Bronchus fibroblast of lung (primary cell): ENCODE measurements around the gene DUS3L. TPM values are rescaled to one million over a fixed set of nuclear protein-coding genes. Genes with fewer than 3 reads are reported as not detected.

ENCODE experiments used
- total RNA-seq: library from RNA; depleted of rRNA; stranded (reverse); fragments of >200 nt; gene quantifications from 2 replicates; pipeline ENCODE4 v1.2.3, GENCODE V29; 2015

The DUS3L gene, protein sequence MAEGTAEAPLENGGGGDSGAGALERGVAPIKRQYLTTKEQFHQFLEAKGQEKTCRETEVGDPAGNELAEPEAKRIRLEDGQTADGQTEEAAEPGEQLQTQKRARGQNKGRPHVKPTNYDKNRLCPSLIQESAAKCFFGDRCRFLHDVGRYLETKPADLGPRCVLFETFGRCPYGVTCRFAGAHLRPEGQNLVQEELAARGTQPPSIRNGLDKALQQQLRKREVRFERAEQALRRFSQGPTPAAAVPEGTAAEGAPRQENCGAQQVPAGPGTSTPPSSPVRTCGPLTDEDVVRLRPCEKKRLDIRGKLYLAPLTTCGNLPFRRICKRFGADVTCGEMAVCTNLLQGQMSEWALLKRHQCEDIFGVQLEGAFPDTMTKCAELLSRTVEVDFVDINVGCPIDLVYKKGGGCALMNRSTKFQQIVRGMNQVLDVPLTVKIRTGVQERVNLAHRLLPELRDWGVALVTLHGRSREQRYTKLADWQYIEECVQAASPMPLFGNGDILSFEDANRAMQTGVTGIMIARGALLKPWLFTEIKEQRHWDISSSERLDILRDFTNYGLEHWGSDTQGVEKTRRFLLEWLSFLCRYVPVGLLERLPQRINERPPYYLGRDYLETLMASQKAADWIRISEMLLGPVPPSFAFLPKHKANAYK
- 24.4 and 24.5 TPM in 2 replicates for total RNA-seq

DNA sequence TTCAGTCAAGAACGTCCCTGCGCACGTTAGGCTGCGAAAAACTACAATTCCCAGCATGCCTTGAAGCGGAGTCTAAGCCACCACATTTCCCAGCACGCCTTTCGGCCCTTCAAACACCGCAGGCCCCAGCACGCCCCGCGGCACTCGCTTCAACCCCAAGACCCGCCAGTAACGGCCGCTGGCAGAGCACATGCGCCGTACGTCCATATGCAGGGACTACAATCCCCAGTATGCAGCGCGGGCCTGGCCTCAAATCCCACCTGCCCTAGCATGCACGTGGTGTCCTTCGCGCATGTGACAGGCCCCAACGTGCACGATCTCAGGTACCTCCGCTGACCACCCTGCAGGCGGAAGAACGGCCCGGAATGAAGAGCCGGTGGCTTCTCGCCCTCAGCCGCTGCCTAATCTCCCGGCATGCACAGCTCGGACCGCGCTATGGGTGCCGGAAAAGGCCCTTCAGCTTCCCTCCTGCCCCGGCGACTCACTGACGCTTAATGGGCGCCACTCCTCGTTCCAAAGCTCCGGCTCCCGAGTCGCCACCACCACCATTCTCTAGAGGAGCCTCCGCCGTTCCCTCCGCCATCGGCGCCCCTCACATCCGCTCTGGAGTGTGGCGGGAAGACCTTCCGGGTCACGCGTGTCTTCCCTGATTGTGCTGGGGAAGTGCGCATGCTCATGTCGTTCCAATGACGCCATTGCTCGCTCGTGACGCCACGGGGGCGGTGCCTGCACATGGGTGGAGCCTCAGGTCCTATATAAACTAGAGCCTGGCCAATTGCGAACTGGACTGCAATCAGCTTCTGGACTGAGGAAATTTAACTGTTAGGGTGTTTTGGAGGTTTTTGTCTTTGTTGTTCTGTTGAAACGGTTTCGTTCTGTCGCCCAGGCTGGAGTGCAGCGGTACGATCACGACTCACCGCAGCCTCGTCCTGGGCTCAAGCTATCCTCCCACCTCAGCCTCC lies at the start of gene DUS3L:
Gene DUS3L, minus strand, starts transcription at position 605 of the 962 bp plus-strand sequence. Its CDS starts 22 bp downstream, at position 583.

DNA sequence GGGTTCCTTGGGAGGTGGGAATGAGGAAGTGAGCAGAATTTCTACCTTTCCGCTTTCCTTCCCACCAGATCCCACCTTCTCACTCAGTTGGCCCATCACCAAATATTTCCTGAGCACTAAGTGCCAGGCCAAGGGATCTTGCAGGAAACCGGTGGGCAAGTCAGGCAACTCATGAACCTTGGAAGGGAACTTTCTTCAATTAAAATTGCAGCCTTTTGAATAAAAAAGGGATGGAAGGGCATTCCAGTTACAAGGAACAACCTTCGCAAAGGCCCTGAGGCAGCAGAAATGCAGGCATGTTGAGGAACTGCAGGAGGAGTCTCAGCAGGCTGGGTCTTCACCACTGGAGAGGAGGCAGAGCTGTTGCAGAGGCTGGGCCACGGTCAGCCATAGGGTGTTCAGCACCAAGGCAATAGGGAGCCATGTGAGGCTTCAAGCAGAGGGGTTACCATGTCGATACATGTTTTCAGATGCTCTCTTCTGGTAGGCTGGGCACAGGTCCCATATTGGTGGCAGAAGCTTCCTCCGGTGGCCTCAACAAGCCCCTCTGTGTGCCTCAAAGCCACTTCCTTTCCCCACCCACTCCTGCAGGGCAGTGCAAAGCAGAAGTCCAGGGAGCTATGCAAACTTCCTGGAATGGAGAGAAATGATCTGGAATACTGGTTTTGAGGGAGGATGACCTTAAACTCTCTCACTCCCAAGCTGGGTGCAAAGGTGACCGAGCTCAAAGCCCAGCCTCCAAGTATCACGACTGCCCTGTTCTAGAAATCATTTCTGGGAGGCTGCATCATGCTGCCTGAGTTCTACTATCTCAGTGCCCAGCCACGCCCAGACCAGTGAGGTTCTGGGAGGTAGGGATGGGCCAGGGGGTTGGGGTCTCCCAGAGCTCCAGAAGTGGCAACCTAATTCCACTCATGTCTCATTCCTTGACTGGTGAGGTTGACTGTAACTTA lies 48.4 kb upstream of the DUS3L start, which contains the start of gene FUT6:
Gene FUT6, minus strand, starts transcription at position 638 of the 953 bp plus-strand sequence. CDS start 7,135 bp downstream, outside the sequence.

DNA sequence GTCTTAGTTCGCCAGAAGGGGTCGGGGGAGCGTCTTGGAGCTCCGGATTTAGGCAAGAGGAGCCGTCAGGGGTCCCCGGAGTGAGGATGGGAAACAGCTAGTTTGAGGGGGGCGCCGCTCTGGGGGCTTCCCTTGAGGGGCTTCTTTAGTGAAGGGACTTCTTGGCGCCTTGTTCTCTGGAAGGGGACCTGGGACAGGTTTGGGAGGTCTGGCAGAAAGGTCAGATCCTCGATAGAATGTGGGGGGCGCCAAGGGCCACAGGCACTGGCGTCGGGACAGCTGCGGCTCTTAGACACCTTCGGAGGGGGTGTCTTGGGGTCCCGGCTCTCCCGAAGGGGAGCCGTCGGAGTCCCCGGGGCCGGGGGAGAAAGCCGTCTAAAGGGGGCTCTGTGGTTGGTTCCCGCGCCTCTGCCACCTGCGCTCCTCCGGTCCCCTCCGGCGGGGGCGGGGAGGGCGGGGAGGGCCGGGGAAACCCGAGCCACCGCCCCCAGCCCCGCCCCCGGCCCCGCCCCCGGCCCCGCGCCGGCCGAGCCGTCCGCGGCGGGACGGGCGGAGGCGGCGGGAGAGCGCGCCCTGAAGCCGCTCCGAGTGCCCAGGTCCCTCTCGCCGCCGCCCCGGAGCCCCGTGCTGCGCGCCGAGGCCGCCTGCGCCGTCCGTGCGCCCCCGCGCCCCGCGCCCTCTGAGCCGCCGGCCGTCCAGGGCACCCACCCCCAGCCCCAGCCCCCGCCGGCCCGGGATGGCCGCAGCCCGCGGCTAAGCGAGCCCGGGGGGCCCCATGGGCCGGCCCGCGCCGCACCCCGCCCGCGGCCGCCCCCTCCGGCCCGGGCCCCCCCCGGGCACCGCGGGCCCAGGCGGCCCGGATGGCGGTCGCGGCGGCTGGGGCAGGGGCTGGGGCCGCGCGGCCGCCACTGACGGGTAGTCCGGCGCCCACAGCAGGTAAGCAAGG lies 13.8 kb upstream of the DUS3L start, which contains the start of gene NRTN:
Gene NRTN, plus strand, starts transcription at position 552 of the 946 bp plus-strand sequence. CDS start 19,099 bp downstream, outside the sequence.

DNA sequence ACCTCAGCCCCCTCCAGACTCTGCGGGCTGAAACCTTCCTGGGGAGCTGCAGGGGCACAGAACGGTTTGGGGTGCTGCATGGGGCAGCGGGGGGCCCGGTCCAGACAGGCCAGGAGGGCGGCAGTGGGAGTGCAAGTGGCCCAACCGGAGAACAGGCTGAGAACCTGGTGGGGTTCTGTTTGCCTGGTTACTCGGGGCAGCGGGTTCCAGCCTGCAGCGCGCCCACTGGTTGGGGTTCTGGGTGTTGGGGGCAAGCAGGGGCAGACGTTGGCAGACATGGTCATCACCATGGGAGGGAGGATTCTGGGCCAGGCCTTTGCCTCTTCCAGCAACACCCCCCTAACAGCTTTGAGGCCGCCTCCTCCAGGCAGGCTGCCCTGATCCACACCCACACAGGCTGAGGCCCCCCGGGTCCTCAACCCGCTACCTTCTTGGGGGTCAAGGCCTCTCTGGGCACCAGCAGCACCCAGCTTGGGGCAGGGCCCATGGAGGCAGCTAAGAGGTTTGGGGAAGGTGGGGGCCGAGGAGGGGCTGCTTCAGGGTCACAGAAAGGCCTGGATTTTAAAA lies 6.3 kb downstream of the DUS3L start, which contains the start of gene PRR22:
Gene PRR22, minus strand, starts transcription at position 166 of the 567 bp plus-strand sequence. Its CDS starts 86 bp downstream, at position 80.

Other genes with a start within 250 kb of the DUS3L start
- gene TINCR, start 223.2 kb downstream of the DUS3L start, total RNA-seq, result under 0.01 TPM in 1 of 2 replicates, not detected in the other
- gene SAFB2, start 168.4 kb downstream of the DUS3L start, total RNA-seq, result 9.2 and 11.9 TPM in 2 replicates
- gene SAFB, start 168.1 kb downstream of the DUS3L start, total RNA-seq, result 29.4 and 41.8 TPM in 2 replicates
- gene MICOS13, start 110.6 kb downstream of the DUS3L start, total RNA-seq, result 93.1 and 93.7 TPM in 2 replicates
- 12.4 and 13.1 TPM in 2 replicates for gene HSD11B1L, start 110.1 kb downstream of the DUS3L start, total RNA-seq
- 1,608 and 1,657 TPM in 2 replicates for gene RPL36, start 100.9 kb downstream of the DUS3L start, total RNA-seq
- gene LONP1, start 71.0 kb downstream of the DUS3L start, total RNA-seq, result 98.4 and 109 TPM in 2 replicates
- gene CATSPERD, start 70.5 kb downstream of the DUS3L start, total RNA-seq, result not detected in 2 replicates
- 0.59 TPM in 1 of 2 replicates, not detected in the other for gene PRR22, start 6.4 kb downstream of the DUS3L start, total RNA-seq
- 0.15 TPM in 1 of 2 replicates, not detected in the other for gene NRTN, start 13.9 kb upstream of the DUS3L start, total RNA-seq
- gene FUT6, start 48.5 kb upstream of the DUS3L start, total RNA-seq, result not detected in 2 replicates
- under 0.01 TPM in 1 of 2 replicates, not detected in the other for gene FUT3, start 60.3 kb upstream of the DUS3L start, total RNA-seq
- gene FUT5, start 79.4 kb upstream of the DUS3L start, total RNA-seq, result not detected in 2 replicates
- 444 and 470 TPM in 2 replicates for gene NDUFA11, start 112.6 kb upstream of the DUS3L start, total RNA-seq
- gene VMAC, start 113.7 kb upstream of the DUS3L start, total RNA-seq, result 2.1 and 3.2 TPM in 2 replicates
- 4.4 and 5.4 TPM in 2 replicates for gene CAPS, start 123.1 kb upstream of the DUS3L start, total RNA-seq
- 51.1 and 59.8 TPM in 2 replicates for gene RANBP3, start 187.0 kb upstream of the DUS3L start, total RNA-seq